Subcutaneous preadipocyte (primary cell): ENCODE results near the gene RNU1-4. TPM values are rescaled to one million over a fixed set of nuclear protein-coding genes. Genes with fewer than 3 reads are reported as not detected.

Experiments used
- small RNA-seq: library from RNA; depleted of rRNA; stranded (forward); fragments of <200 nt; gene quantifications from one replicate; pipeline ENCODE3, GENCODE V24; 2012
- total RNA-seq: library from RNA; depleted of rRNA; stranded (reverse); fragments of >200 nt; gene quantifications from 2 replicates; pipeline ENCODE4 v1.2.3, GENCODE V29; 2012

RNU1-4 gene
- total RNA-seq, result under 0.01 TPM in 2 replicates

DNA sequence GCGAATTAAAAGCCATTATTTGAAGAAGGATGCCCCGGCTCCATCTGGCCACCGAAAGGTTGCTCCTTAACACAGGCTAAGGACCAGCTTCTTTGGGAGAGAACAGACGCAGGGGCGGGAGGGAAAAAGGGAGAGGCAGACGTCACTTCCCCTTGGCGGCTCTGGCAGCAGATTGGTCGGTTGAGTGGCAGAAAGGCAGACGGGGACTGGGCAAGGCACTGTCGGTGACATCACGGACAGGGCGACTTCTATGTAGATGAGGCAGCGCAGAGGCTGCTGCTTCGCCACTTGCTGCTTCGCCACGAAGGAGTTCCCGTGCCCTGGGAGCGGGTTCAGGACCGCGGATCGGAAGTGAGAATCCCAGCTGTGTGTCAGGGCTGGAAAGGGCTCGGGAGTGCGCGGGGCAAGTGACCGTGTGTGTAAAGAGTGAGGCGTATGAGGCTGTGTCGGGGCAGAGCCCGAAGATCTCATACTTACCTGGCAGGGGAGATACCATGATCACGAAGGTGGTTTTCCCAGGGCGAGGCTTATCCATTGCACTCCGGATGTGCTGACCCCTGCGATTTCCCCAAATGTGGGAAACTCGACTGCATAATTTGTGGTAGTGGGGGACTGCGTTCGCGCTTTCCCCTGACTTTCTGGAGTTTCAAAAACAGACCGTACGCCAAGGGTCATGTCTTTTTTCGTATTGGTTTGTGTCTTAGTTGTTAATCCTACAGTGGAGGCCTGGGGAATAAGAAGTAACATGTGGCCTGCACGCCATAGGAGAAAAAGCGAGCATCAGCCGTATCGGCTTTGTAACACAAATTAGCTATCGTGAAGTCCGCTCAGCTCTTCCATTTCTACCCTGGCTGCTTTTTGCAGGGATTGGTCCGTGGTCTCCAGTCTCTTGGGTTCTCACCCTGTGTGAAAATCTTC lies at the start of gene RNU1-4:
TSS of gene RNU1-4 (plus strand) at position 470 of the 918 bp plus-strand sequence.

Small RNAs within 50 kb of the gene (small RNA-seq; reads per million reads assigned to genes)
- not detected for gene RNU1-4

Other genes starting within 250 kb of the RNU1-4 start
- under 0.01 TPM in 2 replicates for gene RNU1-1, start 226.2 kb upstream of the RNU1-4 start, total RNA-seq
- 20.7 and 36.0 TPM in 2 replicates for gene NBPF1, start 127.0 kb upstream of the RNU1-4 start, total RNA-seq
- under 0.01 TPM in 2 replicates for gene RNU1-3, start 73.6 kb upstream of the RNU1-4 start, total RNA-seq
- gene RNU1-2, start 155.5 kb downstream of the RNU1-4 start, total RNA-seq, result under 0.01 TPM in 2 replicates
- 15.8 and 16.5 TPM in 2 replicates for gene CROCC, start 181.4 kb downstream of the RNU1-4 start, total RNA-seq
- gene MFAP2, start 240.1 kb downstream of the RNU1-4 start, total RNA-seq, result 40.7 and 44.5 TPM in 2 replicates